GM18499 (cell line): ENCODE measurements around the gene AMZ2.
"Not testable (repeated sequence)": the region's sequence is repeated elsewhere in the genome, so short reads cannot be mapped to it uniquely, and the experiment has no call there.

Experiments
- ATAC-seq: cut with Tn5 transposase; IDR thresholded peaks from one replicate; pipeline ENCODE4 v1.9.1; 2021; ENCODE audit warnings: moderate number of reproducible peaks; ENCODE audit not compliant: insufficient read depth, unreplicated experiment

AMZ2 gene, protein sequence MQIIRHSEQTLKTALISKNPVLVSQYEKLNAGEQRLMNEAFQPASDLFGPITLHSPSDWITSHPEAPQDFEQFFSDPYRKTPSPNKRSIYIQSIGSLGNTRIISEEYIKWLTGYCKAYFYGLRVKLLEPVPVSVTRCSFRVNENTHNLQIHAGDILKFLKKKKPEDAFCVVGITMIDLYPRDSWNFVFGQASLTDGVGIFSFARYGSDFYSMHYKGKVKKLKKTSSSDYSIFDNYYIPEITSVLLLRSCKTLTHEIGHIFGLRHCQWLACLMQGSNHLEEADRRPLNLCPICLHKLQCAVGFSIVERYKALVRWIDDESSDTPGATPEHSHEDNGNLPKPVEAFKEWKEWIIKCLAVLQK

DNA sequence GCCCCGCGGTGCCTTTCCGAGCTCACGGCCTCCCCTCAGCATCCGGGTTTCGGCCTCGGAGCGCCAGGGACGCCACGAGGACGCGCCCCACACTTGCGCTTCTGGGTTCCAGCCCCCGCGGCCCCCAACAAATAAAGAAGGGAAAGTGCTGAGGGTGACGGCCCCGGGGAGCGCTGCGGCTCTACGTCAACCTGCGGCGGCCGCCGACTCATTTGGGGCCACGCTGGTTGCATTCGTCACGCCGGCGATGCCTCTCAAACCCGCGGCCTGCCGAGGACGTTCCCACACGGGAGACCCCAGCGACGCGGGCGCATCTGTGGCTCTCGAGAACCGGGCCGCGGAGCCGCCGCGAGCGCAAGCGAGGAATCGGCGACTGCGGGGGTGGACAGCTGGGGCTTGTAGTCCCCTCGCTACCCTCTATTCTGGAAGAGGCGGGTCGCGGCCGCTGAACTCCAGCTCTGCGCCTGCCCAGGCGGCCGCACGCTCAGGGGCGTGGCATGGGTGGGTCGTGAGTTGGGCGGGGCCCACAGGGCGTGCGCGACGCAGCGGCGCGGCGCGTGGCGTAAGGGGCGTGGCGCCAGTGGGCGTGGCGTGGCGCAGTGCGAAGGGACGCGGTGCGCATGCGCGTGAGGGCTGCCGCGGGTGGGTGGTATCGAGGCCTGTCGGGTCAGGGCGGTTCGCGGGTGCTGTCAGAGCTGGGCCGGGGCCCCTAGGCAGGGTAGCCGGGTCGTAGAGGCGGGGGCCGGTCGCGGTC is at the start of gene AMZ2:
TSS of gene AMZ2 (plus strand) at position 599 of the 754 bp plus-strand sequence. CDS start 2,145 bp downstream, outside the sequence.
- peak; percentile 72 for ATAC-seq

DNA sequence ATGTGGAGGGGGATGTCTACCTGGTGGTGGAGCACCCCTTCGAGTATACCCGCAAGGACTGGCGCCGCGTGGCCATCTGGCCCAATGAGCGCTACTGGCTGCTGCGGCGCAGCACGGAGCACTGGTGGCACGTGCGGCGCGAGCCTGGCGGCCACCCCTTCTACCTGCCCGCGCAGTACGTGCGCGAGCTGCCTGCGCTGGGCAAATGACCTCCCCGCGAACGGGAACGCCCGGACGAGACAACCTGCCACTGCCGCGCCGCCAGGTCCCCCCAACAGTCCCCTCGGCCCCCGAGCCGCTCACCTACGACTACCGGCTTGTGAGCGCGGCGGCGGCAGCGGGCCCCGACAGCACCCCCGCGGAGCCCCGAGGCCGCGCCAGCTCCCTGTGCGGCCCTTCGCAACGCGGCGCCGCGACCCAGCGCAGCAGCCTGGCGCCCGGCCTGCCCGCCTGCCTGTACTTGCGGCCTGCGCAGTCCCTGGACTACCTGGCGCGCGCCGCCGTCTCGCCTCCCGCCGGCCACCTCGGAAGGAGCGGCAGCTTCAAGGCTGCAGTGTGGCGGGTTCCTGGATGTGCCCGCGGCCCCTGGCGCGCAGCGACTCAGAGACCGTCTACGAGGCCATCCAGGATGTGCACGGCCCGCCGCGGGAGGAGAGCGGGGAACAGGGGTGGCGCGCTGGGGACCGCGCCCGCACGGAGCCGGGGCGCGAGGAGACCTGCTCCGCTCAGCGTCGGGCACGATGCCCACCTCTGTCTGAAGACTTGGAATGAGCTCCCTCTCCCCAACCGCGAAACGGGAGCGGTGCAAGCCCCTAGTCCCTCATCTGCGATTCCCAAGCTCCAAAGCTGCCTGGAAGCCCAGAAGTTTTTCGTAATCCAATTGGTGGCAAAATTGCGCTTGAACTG is 48.7 kb upstream of the AMZ2 start:
- no peak for ATAC-seq

DNA sequence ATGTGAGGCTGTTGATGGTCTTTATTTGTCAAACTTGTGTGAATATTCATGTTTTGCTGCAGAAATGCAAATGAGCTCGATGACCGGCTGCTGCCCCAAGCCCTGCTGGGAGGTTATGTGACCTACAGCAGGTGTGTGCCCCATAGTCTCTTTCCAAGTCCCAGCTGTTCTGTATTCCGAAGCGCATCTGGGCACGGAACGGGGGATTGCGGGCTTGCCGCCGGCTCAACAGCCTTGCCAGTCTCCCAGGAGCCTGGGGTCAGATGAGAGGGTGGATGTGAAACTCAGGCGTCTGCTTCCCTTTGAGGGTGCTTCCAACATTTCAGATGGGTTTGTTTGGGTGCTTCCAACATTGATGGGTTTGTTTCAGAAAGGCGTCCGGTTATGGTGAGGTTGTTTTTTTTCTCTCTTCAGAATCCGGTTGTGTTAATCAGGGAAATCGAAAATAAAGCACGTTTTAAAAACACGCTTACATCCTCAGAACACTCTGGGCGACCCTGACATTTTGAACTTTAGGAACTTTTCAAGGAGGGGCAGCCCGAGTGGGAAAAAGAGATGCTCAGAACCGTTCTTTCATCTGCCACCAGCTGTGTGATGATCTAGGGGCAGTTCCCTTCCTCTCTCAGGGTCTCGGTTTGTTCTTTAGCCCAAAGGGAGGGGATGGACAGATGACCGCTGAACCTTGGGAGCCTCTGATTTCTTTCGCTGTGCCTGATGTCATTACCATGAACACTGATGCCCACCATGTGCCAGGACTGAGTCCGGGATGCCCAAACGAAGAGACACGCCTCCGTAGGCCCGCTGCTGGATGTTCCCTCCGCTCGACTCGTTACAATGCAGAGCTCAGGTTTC is 47.8 kb upstream of the AMZ2 start:
- ATAC-seq = no peak

DNA sequence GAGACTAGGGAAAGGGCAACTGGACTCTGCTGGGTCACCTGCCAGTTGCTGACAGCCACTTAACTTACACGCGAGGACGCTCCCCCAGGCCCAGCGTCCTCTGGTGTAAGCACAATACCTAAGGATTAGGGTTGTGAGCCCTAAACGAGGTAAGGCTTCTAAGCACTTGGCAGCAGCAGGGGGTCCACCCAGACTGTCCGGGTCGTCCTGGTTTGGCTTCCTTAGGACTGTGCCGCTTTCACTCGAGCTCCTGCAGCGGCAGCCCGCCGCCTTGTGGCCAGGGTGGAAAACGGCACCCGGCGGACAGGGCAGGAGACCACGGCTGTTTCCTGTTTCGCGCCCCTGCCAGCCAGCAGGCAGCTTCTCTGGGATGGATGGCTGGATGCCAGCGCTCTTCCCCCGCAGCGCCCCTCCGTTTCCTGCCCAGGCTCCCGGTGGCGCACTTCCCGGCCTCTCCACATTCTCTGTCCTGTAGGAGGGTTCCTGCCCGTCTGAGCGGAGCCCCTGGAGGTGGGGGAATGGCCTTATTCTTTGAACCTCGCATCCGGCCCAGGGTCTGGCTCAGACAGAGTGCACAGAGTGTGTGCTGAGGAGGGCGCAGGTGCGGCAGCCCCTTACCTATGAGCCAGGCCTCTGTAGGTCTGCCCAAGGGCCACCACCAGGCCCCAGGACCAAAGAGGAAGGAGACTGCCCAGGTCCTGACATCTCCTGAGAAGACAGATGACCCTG is 47.0 kb upstream of the AMZ2 start:
- no peak for ATAC-seq

DNA sequence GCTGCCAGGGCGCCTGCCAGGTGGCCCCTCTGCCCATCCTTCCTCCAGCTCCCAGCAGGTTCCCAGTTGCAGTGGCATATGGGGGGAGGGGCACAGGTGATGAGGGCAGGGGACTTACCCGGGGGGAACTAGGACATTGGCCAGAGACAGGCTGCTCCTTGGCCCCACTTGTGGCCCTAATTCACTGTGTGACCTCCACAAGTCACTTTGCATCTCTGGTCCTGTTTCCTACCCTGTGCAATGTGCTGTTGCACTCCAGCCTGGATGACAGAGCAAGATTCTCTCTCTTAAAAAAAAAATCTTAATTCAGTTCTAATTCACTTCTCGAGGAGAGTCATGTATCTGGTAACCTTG is 46.4 kb upstream of the AMZ2 start:
- not testable (repeated sequence) for ATAC-seq

DNA sequence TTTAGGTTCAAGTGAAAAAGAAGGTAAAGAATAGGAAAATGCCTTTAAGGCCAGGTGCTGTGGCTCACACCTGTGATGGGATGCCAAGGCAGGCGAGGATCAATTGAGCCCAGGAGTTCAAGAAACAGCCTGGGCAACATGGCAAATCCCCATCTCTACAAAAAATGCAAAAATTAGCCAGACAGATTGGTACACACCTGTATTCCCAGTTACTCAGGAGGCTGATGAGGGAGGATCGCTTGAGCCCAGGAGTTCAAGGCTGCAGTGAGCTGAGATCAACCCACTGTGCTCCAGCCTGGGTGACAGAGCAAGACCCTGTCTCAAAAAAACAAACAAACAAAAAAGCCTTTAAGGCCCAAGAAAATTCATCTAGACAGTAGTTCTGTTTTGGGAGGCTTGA is 45.5 kb upstream of the AMZ2 start:
- not testable (repeated sequence) for ATAC-seq

DNA sequence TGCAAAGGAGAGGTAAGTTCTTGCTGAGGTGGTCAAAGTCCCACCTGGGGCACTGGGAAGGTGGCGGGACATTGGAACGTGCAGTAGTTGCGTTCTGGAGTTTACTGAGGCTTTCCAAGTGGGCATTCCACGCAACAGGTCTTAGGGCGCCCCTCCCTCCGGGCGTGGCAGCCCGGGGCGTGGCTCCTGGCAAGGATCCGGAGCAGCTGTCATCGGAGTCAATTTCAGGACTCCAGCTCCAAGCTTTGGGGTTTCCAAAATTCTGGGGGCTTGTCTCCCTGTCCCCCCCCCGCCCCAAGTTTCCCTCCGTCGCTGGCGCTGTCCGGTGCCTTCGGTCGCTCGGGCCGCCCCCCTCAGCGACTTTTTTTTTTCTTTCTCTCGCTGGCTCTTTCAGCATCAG is 43.1 kb upstream of the AMZ2 start:
- no peak for ATAC-seq

DNA sequence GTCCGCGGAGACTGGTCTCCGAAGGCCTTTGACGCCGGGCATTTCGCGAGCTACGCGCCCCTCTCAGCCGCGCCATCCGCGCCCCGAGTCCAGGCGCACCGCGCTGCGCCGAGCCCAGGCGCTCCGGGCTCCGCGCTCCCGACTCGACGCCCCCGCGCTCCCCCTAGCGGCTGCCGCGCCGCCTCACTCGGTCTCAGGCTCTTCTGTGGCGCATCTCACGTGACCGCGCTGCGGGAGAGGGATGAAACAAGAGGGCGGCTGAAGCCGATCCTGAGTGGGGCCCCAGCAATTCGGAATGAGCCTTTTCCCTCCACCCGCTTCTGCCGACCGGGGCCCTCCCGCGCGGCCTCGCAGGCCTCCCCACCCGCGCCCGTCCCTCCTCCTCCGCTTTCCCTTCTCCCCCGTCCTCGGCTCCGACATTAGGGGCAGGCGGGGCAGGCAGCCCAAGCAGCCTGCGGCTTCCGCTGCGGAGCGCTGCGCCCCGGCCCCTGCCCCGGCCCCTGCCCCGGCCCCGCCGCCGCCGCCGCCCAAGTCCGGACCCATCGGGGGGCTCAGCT is 42.5 kb upstream of the AMZ2 start:
- peak; percentile 78 for ATAC-seq

DNA sequence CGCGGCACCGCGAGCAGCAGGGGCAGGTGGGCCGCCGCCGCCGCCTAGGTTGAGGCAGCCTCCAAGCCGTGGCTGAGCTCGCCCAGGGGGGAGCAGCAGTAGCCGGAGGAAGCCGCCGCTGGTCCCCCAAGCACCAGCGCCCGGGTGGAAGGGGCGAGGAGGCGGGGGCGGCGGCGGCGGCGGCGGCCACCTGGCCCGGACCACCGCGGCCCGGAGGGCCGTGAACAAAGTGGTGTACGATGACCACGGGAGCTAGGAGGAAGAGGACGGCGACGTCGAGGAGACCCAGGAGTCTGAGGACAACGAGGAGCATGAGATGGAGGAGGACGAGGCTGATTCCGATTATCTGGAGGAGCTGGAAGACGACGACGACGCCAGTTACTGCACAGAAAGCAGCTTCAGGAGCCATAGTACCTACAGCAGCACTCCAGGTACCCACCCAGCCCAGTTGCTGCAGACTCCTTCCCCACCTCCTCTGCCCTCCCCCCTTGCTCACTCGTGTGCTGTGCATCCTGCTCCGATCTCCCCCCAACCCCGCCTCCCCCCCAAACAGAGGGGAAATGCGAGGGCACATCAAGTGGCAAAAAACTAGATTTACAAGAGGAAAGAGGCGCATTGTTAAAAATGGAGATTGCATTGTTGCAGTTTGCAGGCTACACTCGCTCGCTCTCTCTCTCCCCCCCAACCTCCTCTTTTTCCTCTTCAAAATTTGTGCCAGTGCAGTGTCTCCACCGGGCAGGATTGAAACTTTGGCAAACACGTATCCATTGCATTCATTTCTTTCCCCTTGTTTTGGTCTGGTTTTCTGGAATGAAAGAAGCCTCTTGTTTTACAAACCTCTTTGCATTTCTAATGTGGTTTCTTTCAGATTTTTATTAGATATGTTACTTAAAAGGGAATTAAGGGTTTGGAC is 41.8 kb upstream of the AMZ2 start:
- ATAC-seq = no peak

DNA sequence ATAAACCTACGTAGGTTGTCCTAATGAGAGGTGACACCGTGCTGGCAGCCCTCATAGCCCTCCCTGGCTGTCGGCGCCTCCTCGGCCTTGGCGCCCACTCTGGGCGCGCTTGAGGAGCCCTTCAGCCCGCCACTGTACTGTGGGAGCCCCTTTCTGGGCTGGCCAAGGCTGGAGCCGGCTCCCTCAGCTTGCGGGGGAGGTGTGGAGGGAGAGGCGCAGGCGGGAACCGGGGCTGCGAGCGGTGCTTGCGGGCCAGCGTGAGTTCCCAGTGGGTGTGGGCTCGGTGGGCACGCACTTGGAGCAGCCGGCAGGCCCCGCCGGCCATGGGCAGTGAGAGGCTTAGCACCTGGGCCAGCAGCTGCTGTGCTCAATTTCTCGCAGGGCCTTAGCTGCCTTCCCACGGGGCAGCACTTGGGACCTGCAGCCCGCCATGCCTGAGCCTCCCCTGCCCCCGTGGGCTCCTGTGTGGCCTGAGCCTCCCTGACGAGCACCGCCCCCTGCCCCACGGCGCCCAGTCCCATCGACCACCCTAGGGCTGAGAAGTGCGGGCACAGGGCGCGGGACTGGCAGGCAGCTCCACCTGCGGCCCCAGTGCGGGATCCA is 40.1 kb upstream of the AMZ2 start:
- no peak for ATAC-seq

DNA sequence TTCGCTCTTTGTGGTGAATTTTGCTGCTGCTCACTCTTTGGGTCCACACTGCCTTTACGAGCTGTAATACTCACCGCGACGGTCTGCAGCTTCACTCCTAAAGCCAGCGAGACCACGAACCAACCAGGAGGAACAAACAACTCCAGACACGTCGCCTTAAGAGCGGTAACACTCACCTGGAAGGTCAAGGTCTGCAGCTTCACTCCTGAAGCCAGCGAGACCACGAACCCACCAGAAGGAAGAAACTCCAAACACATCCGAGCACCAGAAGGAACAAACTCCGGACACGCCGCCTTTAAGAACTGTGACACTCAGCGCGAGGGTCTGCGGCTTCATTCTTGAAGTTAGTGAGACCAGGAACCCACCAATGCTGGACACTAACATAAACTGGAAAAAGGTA is 39.2 kb upstream of the AMZ2 start:
- ATAC-seq = not testable (repeated sequence)

DNA sequence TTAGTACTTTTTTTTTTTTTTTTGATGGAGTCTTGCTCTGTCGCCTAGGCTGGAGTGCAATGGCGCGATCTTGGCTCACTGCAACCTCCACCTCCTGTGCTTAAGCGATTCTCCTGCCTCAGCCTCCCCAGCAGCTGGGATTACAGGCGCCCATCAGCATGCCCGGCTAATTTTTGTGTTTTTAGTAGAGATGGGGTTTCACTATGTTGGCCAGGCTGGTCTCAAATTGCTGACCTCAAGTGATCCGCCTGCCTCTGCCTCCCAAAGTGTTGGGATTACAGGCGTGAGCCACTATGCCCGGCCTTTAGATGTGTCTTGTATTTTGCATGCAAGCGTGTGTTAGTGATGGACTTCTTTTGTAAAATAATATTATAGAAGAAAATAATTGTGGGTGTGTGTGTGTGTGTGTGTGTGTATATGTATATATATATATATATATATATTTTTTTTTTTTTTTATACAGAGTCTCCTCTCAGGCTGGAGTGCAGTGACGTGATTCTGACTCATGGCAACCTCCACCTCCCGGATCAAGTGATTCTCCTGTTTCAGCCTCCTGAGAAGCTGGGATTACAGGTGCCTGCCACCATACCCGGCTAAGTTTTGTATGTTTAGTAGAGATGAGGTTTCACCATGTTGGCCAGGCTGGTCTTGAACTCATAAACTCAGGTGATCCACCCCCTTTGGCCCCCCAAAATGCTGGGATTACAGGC is 38.5 kb upstream of the AMZ2 start:
- ATAC-seq = not testable (repeated sequence)

DNA sequence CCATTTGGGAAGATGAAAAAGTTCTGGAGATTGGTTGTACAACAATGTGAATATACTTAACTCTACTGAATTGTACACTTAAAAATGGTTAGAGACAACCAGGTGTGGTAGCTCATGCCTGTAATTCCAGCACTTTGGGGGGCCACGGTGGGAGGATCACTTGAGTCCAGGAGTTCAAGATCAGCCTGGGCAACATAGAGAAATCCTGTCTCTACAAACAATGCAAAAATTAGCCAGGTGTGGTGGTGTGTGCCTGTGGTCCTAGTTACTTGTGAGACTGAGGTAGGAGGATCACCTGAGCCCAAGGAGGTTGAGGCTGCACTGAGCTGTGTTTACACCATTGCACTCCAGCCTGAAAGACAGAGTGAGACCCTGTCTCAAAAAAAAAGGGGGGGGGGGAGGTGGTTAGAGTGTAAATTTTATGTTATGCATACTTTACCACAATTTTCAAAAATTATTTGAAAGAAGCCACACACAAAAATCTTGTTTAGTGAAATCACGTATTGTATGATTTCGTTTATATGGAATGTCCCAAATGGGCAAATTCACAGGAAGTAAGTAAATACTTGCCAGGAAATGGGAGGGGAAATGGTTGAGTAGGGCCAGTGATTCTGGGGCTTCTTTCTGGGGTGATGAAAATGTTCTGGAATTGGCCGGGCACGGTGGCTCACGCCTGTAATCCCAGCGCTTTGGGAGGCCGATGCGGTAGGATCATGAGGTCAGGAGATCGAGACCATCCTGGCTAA is 37.1 kb upstream of the AMZ2 start:
- no peak for ATAC-seq

DNA sequence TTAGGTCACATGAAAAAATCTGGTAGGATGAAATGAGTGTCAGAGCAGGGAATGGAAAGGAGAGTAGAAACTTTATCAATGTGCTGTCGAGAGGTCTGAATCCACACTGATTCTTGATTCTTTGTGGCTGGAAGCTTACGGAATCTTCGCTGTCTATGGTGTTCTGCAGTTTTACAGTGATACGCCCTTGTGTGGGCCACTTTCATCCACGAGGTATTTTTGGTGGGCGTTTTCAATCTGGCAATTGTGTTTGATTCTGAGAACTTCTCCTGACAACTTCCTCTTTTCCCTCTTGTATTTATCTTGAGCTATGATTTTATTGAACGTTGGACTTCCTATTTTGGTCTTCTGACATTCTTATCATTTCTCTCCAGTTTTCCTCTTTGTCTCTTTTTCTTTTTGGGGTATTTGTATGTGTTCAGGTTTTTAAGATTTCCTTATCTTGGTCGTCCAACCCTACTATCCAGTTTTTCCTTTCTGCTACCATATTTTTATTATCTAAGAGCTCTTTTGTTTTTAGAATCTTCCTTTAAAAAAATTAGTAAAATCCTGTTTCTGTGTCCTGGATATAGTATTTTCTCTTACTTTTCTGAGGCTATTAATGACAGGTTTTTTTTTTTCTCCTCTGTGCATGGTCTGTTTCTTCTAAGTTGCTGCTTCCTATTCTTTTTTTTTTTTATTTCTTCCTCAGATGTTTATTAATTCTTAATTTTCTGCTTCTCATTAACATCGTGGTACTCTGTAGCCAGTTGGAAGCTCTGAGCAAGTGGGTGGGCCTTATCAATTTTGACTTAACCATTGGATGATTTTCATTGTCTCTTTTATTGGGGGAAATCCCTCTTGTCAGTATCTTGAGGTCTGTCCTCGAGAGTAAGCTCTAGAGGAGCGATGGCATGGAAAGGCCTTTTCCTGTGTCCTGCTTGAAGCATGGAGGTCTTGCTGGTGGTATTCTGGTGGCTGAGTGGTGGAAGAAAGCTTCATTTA is 34.1 kb upstream of the AMZ2 start:
- ATAC-seq = not testable (repeated sequence)

DNA sequence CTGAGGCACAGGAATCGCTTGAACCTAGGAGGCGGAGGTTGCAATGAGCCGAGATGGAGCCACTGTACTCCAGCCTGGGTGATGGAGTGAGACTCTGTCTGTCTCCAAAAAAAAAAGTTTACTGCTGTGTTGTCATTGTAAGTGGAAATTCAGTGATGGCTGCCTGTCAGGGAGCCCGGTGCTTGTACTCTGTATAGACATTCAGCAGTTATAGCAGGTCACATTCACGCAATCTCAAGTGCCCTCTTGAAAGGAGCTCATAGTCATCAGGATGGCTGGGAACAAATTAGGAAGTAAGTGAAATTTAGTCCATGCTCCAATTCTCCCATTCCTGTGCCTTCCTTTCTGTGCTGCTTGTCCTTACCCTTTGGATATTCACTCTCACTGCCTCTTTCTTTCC is 32.4 kb upstream of the AMZ2 start:
- ATAC-seq = not testable (repeated sequence)
